ENCODE measurements around the gene CFAP221. TPM values are rescaled to one million over a fixed set of nuclear protein-coding genes. Genes with fewer than 3 reads are reported as not detected.

The CFAP221 gene
- total and polyA plus RNA-seq, 2 experiments from 2014 or later: 0.42 to 0.65 TPM

DNA sequence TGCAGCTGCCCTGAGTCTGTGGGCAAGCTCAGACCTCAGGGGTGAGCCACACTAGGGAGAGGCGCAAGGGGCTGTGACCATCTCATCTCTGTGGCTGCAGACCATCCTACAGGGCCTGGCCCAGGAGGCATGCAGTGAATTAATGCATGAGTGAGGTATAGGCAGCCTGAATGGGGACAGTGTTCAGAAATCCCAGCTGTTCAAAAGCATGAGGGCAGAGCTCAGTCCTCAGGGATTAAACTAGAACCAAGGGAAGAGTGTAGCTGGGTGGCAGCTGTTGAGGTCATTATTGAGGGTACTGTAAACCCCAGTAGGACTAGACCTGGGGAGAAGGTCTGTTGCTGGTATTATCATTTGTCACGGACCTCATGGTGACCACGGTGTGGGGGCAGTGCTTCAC lies 151.8 kb downstream of the CFAP221 start (continued):
- TF ChIP-seq REST (IDR thresholded peaks at IDR 0.05; ENCODE audit: unreplicated experiment): no peak
- TF ChIP-seq POLR2AphosphoS5 (IDR thresholded peaks at IDR 0.05; ENCODE audit: low read depth): no peak
- TF ChIP-seq ZNF114 (CRISPR knock-in tag; IDR thresholded peaks at IDR 0.05): no peak
- TF ChIP-seq, protein P1, sequence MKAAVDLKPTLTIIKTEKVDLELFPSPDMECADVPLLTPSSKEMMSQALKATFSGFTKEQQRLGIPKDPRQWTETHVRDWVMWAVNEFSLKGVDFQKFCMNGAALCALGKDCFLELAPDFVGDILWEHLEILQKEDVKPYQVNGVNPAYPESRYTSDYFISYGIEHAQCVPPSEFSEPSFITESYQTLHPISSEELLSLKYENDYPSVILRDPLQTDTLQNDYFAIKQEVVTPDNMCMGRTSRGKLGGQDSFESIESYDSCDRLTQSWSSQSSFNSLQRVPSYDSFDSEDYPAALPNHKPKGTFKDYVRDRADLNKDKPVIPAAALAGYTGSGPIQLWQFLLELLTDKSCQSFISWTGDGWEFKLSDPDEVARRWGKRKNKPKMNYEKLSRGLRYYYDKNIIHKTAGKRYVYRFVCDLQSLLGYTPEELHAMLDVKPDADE (IDR thresholded peaks at IDR 0.05): no peak
- TF ChIP-seq EZH2phosphoT487 (IDR thresholded peaks at IDR 0.05; ENCODE audit: unreplicated experiment): no peak
- TF ChIP-seq NANOG (IDR thresholded peaks at IDR 0.05; ENCODE audit: borderline replicate concordance): no peak

DNA sequence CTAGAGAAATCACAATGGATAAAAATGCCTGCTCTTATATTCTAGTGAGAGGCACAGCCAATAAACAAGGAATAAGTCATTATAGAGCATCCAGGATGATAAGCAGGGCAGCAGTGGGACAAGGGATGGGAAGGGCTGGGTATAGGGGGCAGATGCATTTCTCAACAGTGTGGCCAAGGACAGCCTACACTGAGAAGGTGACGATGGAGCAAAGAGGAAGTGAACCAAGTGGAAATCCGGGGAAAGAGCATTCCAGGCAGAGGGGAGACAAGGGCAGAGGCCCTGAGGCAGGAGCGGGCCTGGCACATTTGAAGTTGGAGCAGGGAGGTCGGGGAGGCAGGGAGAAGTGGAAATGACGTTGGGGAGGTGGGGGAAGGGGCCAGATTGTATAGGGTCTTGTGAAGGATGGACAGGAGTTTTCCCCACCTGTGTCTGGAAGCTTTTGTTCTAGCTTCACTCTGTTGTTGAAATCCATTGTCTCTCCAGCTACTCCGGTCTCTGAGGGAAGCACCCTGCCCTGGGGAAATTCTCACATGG lies 152.3 kb downstream of the CFAP221 start:
- Histone ChIP-seq H2AFZ (no peak overlapping the region), H3F3A (replicated peaks; ENCODE audit: low read depth) (peaks cover 21% of the 10 kb centered on the region), H4K20me1 (replicated peaks; ENCODE audit: insufficient read depth) (no peaks in the 10 kb centered on the region), H3K27ac (ENCODE audit: low read depth) (no peak overlapping the region), H3K9me2 (ENCODE audit: insufficient read depth) (peaks cover 6% of the 10 kb centered on the region; the same call in 1 of the 2 replicates), H3K4me1 (ENCODE audit: insufficient read depth) (peaks cover 50% of the 10 kb centered on the region), H3K4me2 (no peak overlapping the region), H3K4me3 (no peak overlapping the region), H3K27me3 (ENCODE audit: insufficient read depth) (no peaks in the 10 kb centered on the region), H3K36me3 (ENCODE audit: insufficient read depth) (no peaks in the 10 kb centered on the region), H3K79me2 (replicated peaks; ENCODE audit: insufficient read depth) (no peaks in the 10 kb centered on the region)
- no peaks in the 10 kb centered on the region for H3K9me3 Mint-ChIP-seq
- peaks cover 8% of the 10 kb centered on the region for H3K27me3 Mint-ChIP-seq (ENCODE audit: insufficient read depth, low read depth, poor library complexity)
- no peak overlapping the region for H3K27ac Mint-ChIP-seq
- H3K4me1 Mint-ChIP-seq: peaks cover 65% of the 10 kb centered on the region
- H3K36me3 Mint-ChIP-seq (ENCODE audit: low read depth): no peaks in the 10 kb centered on the region; the same call in 2 of the 3 replicates
- no peak overlapping the region for H3K4me3 Mint-ChIP-seq
- DNase-seq (ENCODE audit: low spot score): no peak
- no peak for ATAC-seq
- TF ChIP-seq CREB1 (CRISPR knock-in tag; IDR thresholded peaks at IDR 0.05; ENCODE audit: low read depth): no peak
- no peak for TF ChIP-seq CTCF (conservative IDR thresholded peaks at IDR 0.05; ENCODE audit: low read depth in 2 of 2)
- TF ChIP-seq, protein P1 (IDR thresholded peaks at IDR 0.05): no peak
- TF ChIP-seq POLR2AphosphoS5 (IDR thresholded peaks at IDR 0.05; ENCODE audit: low read depth): no peak
- no peak for TF ChIP-seq REST (IDR thresholded peaks at IDR 0.05; ENCODE audit: unreplicated experiment)
- no peak for TF ChIP-seq JUNB (IDR thresholded peaks at IDR 0.05; ENCODE audit: unreplicated experiment)

Measured in GM23338 (cell line).